Anterior cingulate cortex (tissue), 58 donors: Measurements from ENCODE around the gene CISH.

Experiments used
- DNase-seq, 58 donors: peaks; one replicate each; lab custom pipeline; 2025; lab: John Stamatoyannopoulos, UW

Gene CISH

DNA sequence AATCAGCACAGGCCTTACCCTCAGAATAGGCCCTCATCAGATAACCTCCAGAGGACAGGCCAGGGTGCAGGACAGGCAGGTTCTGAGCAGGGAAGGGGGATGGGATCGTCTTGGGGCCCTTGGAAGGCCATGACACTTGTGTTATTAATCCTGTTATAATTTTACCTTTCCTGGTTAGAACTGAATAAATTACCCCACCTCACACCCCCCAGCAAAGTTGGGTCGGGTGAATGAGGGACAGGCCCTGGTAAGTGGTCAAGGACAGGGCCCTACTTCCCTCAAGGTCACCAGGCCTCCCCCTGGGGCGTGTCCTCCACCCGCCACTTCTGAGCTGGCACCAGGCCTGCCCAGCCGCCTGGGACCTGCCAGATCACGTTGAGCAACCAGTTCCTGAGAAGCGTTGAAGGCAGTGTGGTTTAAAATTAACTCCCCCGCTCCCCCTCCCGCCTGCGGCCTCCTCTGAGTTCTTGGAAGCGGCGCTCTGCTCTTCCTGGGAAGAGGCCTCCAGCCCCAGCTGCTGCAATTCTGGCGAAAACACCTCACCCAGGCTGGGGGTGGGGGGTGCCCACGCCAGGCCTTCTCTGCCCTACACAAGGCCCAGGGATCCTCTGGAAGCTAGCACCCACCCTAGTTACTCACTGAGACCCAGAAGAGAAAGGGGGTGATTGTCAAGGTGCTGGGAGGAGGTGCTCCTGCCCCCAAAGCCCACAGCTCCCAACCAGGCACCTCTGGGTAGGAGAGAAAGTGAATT is 10.6 kb downstream of the CISH start:
- DNase-seq = peak in 56 of 58 donors; percentile 12 to 94 (median 74)

DNA sequence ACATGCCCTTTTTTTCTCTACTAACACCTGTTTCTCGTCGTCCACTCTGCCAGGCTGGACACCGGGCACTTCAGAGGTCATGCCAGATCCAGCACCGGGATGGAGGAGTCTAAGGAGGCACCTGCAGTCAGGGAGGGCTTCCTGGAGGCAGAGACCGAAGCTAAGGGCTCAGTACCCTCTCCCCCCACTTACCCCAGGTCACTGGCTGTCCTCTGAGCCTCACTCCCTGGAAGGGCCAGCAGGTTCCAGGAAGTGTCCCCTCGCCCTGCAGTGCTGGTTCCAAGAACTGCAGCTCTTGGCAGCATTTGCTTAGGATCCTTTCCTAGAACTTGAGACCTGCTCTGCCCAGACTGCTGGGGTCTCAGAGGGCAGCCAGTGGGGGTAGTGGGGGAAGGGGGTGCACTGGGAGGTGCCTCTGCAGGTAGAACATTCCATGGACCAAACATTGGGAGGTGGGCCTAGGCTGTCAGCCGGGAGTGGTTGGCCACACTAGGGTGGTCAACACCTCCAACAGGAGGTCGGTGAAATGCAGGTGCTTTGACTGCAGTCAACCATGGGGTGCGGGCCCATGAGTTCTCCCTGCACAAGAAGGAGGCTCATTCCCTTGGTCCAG is 11.3 kb downstream of the CISH start:
- DNase-seq = peak in 1 of 58 donors; percentile 17

DNA sequence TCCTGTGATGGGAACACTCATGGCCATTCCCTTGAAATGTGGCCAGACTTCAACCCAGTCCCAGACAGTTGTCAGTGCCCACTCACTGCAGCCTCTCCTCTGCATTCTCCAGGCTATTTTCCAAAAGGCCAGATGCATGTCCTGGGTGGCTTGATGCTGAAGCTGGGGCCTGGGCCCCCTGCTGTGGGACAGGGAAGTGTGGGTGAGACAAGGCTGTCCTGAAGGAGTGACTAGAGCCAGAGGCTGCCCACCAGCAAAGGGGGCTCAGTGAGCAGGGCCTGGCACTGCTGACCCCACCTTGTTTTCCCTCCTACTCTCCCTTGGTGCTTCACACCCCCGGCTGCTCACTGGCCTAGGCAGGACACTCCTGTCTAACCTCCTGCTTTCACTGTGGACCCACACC is 11.9 kb downstream of the CISH start:
- no peak for DNase-seq

DNA sequence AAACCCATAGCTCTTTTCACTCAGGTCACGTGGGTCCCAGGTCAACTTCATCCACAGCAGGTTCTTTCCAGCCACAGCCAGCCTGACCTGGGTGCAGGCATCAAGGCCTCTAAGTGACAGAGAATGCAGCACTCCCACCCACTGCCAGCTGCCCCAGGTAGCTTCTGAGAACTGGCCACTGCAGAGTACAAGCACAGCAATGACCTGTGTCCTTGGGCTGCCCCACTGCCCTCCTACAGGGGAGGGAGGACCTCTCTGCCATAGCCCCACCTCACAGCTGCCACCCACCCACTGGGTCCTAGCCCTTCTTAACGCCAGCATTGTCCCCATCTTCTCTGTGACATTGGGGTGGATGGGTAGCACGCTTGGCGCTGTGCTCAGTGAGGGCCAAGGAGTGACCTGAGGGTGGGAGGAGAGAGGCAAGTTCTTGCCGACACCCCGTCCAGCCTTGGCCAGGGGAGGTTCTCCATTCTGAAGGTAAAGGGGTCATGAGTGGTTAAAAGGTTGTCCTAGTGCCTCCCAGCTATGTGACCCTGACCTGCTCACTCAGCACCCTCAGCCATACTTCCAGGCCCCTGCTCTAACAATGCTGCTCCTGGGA is 12.4 kb downstream of the CISH start:
- no peak for DNase-seq

DNA sequence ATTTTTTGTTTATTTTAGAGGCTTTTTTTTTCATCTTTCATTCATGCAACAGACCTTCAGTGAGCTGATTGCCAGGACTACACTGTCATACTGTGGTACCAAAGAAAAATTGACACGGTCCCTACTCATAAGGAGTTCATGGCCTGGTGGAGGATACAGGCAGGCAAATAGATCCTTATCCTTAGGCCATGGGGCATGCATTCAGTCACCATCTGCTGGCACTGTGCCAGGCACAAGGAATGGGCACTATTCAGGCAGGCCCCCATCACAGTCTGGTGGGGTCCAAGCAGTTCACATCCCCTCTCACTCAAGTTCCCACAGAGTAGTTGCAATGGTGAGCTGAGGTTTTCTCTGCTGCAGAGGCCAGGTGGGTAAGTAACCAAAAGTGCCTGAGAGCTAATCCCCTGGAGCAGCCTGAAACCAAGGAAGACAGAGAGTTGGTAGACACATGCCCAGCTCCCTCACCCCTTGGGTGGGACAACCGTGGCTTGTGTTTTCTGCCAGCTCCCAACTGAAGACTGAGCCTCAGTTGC is 17.3 kb downstream of the CISH start:
- peak in 1 of 58 donors; percentile 23 for DNase-seq

DNA sequence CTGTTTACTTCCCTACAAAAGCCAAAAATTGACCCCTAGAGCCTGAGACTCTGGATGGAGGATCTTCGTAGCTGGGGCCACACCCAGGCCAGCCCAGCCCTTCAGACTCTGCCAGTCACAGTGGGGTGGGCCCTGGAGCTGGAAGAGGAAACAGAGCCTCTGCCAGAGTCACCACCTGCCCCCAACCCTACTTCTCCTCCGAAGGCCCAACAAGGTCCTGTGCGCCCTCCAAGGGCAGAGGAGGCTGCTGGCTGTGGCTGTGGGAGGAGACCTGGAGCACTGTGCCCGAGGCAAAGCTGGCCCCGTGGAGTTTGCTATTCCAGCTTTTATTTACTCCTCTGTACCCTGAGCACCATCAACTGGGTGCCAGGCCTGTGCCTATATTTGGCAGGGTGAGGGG is 19.0 kb downstream of the CISH start:
- DNase-seq = no peak

DNA sequence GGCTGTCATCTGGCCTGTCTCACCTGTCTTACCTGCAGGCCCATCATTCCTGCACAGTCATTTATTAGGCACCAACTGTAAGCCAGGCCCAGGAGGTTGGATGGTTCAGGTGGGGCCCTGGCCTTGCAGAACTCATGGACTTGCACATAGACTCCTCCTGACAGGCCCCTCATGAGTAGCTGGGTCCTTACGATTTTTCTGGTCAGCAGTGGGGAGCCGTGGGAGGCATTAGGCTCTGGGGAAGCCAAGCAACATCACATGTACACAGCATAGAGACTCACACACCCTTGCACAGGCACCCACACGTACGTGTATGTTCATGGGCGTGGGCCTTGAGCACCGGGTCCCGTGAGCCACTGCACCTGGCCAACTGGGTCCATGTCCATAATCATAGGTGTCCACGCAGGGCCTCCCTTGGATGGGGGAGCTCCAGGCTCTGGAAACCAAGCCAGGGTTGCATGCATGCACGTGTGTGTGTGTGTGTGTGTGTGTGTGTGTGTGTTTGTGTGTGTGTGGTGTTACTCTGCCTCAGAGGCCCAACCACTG is 20.3 kb downstream of the CISH start:
- DNase-seq = no peak

DNA sequence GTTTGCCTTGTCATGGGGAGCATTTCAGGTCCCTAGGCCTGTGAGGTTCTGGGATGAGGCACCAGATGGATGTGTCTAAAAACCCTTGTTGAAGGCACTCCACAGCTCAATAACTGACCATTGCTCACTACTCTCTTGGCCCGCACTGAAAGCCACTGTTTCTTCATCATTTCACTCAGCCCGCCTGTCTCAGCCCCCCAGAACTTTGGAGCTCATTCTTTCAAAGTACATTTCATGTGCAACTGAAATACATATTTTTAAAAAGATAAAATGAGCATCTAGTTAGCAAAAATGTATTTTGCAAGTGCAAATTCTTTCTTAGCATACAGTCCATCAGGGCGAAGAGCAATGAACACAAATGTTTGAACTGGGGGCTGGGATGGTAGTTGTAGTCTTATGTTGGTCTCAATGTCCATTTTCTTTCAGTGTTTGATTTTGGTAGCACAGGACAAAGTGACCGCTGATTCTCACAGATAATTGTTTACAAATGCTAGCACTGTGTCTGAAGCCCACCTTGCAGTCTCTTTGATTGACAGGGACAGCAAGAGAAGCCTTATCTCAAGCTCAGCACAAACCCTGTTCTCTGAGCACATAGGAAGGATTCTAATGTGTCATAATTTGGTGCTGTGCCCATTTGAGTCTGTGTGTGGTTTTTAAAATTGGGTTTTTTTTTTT is 22.7 kb downstream of the CISH start:
- no peak for DNase-seq

DNA sequence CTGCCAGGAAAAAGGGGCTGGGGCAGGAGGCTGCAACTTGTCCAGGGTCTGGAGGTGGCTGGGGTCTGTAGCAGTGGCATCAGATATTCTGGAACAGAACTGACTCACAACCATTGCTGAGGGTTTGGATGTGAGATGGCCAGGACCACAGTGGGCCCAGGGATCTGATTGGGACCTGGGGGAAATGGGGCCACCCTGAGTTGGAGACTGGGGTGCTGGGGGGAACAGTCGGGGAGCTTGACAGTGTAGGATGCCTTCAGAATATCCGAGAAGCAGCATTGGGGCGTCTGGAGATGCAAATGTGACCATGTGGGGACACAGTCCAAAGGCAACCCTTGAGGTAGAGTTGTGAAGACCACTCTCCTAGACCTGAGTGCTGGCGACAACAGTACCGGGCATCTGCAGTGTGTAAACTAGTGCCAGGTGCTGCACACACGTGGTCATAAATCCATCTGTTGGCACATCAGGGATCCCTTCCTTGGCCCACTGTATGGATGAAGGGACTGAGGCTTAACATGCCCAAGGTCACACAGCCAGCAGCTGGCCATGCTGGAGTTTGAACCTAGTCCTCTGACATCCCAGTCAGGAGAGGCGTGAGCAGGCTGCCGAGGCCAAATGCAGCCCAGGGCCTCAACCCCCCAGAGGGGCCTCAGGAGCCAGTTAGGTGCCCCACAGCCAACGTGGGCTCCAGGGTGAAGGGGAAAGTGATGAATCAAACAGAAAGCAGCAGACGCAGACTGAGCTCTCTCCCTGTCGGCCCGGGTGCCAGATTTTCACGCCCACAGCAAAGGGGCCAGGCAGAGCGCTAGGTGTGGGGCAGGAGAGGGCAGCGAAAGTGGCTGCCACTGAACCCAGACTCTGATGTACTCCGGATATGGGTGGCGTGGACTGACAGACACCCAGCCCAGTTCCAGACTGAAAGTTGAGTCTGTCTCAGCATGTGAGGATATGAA is 23.5 kb downstream of the CISH start:
- DNase-seq = no peak

DNA sequence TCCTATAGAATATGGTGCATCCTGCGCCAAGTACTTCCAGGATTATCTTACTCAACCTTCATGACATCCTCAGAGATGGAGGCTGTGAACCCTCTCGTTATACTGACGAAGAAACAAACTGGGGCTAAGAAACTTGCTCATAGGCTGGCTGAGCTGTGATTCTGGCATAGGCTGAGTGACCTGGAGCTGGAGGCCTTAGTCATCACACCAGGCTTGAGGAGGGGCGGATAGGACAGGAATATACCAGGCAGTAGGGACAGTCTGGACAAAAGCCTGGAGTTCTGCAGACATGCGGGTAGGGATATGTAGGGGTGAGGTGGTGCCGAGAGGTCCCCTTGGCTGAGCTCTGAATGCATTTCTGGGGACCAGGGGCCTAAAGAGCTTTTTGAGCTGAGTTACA is 24.2 kb downstream of the CISH start:
- DNase-seq = no peak

DNA sequence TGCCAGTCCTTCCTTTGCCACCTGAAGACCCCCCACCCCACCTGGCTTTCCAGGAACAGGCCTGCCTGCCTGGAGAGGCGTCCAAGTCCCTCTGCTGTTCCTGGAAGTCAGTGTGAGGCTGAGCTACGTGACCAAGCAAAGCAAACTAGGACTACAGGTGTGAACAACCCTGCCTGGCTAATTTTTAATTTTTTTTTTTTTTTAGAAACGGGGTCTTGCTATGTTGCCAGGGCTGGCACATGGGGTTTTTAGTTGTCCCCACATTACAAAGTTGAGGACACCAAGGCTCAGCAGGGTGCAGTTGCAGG is 24.9 kb downstream of the CISH start:
- DNase-seq = no peak

DNA sequence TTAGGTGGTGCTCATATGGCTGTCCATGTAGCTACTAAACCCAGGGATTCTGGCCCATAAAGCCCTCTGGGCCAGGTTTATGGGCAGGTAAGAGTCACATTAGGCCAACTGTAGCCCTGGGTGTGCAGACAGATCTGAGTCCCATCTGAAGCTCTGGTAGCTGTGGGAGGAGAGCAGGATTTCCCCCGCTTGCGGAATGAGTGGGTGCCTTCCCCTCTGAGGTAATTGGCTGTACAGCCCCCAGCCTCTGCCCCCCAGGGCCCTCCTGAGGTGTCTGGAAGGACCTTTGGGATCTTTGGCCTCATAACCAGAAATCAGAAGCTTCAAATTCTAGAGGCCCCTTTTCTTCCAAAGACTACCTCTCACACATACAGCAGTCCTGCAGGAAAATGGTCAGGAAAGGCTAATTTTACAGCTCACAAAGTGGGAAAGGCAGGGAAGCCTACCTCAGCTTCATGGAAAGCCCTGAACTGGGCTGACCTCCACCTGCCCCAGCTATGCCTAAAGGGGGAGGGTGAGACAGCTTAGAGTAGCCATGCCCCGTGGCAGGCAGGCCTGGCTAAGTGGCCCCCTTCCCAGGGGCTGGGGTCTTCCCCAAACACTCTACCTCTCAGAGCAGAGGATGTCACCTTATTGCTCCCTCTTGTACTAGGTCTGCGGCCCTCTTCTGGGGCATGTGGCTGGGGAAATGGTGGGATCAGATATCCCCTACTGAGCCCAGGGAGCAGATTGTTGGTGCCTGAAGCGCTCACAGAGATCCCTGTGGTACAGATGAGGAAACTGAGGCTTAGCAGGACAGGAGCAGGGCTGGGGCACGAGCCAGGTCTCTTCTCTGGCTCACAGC is 25.4 kb downstream of the CISH start:
- no peak for DNase-seq

DNA sequence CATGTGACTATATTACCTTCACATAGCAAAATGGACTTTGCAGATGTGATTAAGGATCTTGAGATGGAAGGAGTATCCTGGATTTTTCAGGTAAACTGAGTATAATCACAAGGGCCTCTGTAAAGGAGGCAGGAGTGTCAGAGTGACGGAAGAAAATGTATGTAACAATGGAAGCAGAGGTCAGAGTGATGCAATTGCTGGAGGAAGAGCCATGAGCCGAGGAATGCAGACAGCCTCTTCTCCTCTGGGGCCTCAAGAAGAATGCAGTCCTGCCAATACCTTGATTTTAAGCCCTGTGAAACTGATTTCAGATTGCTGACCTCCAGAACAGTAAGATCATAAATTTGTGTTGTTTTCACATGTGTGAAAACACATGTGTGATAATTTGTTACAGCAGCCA is 27.2 kb downstream of the CISH start:
- no peak for DNase-seq

DNA sequence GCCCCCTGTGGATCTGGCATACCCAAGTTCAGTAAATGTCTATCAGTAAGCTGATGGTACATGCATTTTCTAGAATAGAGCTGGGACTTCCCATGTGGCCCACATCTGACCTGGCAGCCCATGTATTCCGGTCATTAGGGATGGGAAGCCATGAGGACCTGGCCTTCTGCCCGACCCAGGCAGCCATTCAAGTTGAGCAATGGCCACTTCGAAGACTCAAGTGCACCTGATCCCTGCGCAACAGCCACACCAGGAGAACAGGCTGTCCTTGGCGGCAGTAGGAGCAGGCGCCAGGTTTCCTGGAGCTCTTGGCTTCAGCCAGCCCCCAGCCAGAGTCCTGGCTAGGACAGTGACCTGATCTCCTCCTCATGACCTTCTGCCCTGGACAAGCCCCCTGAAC is 27.7 kb downstream of the CISH start:
- DNase-seq = peak in 2 of 58 donors; percentile 31 to 33

DNA sequence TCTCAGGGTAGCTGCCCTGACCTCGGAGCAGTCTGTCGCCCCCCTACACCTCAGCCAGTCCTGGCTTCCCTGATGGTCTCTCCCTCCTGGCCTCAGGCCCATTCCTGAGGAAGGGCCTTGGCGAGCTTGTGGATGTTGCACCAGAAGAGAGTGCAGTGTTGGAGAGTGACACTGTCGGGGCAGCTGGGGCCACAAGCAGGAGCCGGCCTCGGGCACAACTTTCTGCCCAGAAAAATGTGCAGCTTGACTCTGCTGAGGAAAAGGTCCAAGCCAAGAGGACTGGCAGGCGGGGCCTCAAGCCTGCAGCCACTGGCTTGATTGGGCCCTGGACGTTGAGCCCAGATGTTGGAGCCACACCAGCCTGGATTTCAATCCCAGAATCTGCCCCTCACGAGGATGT is 29.5 kb downstream of the CISH start:
- DNase-seq = no peak

DNA sequence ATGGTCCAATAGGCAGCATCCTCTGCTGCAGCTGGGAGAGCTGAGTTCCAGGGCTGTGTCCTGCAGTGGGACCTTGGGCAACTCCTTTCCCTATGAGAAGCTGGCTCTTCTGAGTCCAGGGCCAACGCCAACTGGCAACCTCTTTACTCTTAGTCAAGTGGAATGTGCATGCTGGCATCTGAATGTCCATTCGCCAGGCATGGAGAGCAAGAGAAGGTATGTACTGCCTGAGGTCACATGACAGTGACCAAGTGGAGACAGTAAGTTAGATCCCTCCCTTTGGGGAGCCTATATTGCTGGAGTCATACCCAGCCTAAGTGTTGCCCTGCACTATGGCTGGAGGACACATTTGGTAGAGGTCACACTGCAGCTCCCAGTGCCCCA is 30.1 kb downstream of the CISH start:
- DNase-seq = no peak

DNA sequence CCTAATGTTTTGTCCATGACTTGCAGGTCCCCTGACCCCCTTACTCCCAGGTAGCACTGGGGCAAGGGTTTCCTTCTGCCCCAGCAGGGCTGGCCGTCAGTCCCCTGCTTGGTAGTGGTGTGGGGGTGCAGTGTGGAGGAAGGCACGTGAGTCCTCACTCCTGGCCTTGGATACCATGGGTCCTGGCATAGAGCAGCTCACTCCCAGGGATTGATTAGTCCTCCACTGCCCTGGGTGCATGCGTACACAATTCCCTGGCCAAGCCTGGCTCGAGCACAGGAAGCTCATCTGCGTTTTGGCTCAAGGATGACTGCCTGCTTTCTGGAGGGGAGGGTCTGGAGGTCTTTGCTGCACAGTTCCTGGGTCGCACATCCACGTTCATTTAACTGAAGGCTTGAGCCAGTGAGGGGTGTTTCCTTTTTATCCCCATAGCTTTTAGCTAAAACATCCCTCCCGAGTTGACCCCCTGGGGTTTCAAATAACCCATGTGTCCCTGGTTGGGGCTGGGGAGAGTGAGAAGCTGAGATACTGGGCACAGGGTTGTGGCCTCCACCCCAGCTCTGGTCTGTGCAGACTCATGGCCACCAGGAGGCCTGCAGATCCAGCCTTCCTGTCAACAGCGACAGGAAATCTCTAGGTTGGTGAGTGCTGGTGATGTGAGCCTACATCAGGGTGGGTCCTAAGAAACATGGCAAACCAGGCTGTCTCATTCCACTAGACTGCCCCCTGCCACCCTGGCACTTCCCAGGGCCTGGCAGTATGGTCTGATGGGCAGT is 30.7 kb downstream of the CISH start:
- DNase-seq = no peak

DNA sequence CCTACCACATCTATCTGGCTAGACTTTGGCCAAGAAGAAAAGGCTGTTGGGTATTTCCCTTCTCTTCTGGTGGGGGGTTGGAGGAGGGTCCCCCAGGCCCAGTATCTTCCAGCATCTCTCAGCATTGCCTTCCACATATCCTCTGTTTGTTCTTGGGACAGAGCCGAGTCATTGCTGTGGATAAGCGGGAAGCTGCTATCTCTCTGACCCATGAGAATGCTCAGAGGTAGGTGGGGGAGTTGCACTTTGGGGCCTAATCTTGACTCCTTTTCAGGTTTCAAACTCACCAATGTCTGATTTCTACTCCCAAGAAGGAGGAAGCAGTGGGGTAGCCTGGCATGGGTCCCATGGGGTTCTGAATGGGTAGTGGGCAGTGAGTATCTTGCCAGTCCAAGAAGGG is 34.2 kb downstream of the CISH start:
- no peak for DNase-seq
